ENCODE data around the gene NECAB2. TPM values are rescaled to one million over a fixed set of nuclear protein-coding genes. Genes with fewer than 3 reads are reported as not detected.

The NECAB2 gene
- total RNA-seq, 2 experiments from 2014 or later = not detected

DNA sequence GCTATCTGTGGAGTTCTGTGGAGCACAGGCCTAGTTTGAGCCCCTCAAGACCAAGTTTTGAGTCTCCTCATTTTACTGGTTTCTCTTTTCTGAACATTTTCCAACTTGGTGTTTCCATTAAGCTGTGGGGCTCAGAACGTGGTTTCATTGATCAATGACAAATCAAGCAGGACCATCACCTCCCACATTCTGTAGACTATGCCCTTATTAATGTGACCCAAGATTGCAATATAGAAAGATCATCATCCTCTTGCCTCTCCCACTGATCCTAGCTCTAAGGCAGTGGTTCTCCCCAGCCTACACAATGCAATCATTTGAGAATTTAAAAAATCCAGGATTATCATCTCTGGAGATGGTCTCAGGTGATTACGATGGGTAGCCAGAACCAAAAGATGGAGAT is 30.8 kb upstream of the NECAB2 start:
- Histone ChIP-seq H3K36me3 (ENCODE audit: insufficient read depth, low read length) (no peaks in the 10 kb centered on the region), H3K27ac (ENCODE audit: low read depth in 1 of 2, low read length in 2 of 2) (no peak overlapping the region), H3K4me1 (ENCODE audit: insufficient read depth, low read length) (no peaks in the 10 kb centered on the region), H3K9me3 (ENCODE audit: control insufficient read depth in 1 of 2, insufficient read depth in 1 of 2, low read length in 2 of 2) (no peaks in the 10 kb centered on the region), H3K4me3 (ENCODE audit: low read length) (no peak overlapping the region), H3K27me3 (ENCODE audit: control insufficient read depth in 1 of 2, insufficient read depth in 2 of 2, low read length in 2 of 2) (no peaks in the 10 kb centered on the region)
- ChIA-PET POLR2A (no interaction called here), CTCF (no interaction called here)
- H3K4me3 Mint-ChIP-seq = no peak overlapping the region
- H3K36me3 Mint-ChIP-seq (ENCODE audit: low read depth) = peaks cover 3% of the 10 kb centered on the region
- H3K27ac Mint-ChIP-seq = no peak overlapping the region
- TF ChIP-seq, protein P1, sequence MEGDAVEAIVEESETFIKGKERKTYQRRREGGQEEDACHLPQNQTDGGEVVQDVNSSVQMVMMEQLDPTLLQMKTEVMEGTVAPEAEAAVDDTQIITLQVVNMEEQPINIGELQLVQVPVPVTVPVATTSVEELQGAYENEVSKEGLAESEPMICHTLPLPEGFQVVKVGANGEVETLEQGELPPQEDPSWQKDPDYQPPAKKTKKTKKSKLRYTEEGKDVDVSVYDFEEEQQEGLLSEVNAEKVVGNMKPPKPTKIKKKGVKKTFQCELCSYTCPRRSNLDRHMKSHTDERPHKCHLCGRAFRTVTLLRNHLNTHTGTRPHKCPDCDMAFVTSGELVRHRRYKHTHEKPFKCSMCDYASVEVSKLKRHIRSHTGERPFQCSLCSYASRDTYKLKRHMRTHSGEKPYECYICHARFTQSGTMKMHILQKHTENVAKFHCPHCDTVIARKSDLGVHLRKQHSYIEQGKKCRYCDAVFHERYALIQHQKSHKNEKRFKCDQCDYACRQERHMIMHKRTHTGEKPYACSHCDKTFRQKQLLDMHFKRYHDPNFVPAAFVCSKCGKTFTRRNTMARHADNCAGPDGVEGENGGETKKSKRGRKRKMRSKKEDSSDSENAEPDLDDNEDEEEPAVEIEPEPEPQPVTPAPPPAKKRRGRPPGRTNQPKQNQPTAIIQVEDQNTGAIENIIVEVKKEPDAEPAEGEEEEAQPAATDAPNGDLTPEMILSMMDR (IDR thresholded peaks at IDR 0.05) = no peak
- peaks cover 4% of the 10 kb centered on the region for H3K4me1 Mint-ChIP-seq (ENCODE audit: low read depth)
- DNase-seq (no peak), ATAC-seq (ENCODE audit: poor library complexity) (no peak)
- H3K27me3 Mint-ChIP-seq = no peaks in the 10 kb centered on the region
- intact Hi-C loops (cut with DNase I, micrococcal nuclease) = no loop called here
- no peaks in the 10 kb centered on the region for H3K9me3 Mint-ChIP-seq

DNA sequence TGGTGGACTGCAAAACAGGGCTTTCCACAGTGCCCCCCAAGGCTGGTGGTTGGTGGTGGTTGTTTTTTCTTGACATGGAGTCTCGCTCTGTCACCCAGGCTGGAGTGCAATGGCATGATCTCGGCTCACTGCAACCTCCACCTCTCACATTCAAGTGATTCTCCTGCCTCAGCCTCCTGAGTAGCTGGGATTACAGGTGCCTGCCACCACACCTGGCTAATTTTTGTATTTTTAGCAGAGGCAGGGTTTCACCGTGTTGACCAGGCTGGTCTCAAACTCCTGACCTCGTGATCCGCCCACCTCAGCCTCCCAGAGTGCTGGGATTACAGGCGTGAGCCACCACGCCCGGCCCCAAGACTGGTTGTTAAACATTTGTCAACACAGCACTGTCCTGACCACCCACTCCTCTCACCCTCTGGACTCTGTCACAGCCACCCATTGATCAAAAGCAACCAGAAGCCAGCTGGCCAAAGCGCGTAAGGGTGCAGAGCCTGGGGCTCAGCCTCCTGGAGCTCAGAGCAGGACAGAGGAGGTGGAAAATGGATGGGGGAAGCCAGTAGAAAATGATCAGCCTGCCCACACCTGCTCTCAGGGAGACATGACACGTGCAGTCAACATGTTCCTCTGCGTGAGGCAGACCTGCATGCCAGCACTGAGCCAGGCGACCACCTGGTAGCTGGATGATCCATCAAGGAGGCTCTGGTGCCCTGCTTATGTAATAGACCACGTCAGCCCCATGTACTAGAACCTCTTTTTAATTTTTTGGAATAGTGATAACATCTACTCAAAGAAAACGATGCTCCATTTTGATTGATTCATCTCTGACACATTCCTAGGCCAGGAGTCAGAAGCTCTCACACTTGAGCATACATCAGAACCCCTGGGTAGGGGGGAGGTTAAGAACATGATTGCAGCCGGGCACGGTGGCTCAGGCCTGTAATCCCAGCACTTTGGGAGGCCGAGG is 29.8 kb upstream of the NECAB2 start:
- H3K4me3 Mint-ChIP-seq = no peak overlapping the region
- ChIA-PET POLR2A (no interaction called here), CTCF (no interaction called here)
- no peak for DNase-seq
- H3K36me3 Mint-ChIP-seq (ENCODE audit: low read depth) = peaks cover 3% of the 10 kb centered on the region
- H3K4me3 ChIP-seq (ENCODE audit: low read length) = no peak overlapping the region
- H3K4me1 Mint-ChIP-seq (ENCODE audit: low read depth) = peaks cover 4% of the 10 kb centered on the region
- TF ChIP-seq, protein P1 (IDR thresholded peaks at IDR 0.05) = no peak
- H3K9me3 ChIP-seq (ENCODE audit: control insufficient read depth in 1 of 2, insufficient read depth in 1 of 2, low read length in 2 of 2) = no peaks in the 10 kb centered on the region
- ATAC-seq (ENCODE audit: poor library complexity) = no peak
- H3K27ac ChIP-seq (ENCODE audit: low read depth in 1 of 2, low read length in 2 of 2) = no peak overlapping the region
- H3K27me3 Mint-ChIP-seq = no peaks in the 10 kb centered on the region
- no peaks in the 10 kb centered on the region for H3K27me3 ChIP-seq (ENCODE audit: control insufficient read depth in 1 of 2, insufficient read depth in 2 of 2, low read length in 2 of 2)
- no peak overlapping the region for H3K27ac Mint-ChIP-seq
- intact Hi-C loops (cut with DNase I, micrococcal nuclease) = no loop called here
- no peaks in the 10 kb centered on the region for H3K9me3 Mint-ChIP-seq
- H3K36me3 ChIP-seq (ENCODE audit: insufficient read depth, low read length) = no peaks in the 10 kb centered on the region
- no peaks in the 10 kb centered on the region for H3K4me1 ChIP-seq (ENCODE audit: insufficient read depth, low read length)

DNA sequence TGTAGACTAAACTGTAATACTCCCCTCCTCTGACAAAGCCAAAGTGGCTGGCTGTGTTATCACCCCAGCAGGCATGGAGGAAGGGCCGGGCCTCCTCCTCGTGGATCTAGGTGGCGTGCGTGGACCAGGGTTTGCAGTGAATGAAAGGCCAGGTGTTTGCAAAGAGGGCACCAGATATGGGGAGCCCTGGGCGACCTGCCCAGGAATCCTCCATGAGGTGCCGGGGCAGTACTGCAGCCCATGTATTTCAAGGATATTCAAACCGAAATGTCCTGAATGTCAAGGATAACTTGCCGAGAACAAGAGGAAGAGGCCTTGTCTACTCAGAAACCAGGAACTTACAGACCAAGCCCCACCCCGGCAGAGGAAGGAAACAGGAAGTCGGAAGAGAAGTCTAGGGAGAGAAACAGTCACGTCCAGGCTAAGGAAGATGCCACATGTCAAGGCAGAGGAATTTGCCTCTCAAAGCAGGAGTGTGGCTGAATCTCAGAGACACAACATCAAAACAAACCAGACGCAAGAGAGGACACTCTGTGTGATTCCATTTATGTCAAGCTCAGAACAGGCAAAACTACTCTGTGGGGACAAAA is 28.7 kb upstream of the NECAB2 start:
- Histone ChIP-seq H3K36me3 (ENCODE audit: insufficient read depth, low read length) (no peaks in the 10 kb centered on the region), H3K4me3 (ENCODE audit: low read length) (no peak overlapping the region), H3K9me3 (ENCODE audit: control insufficient read depth in 1 of 2, insufficient read depth in 1 of 2, low read length in 2 of 2) (no peaks in the 10 kb centered on the region), H3K27ac (ENCODE audit: low read depth in 1 of 2, low read length in 2 of 2) (no peak overlapping the region), H3K4me1 (ENCODE audit: insufficient read depth, low read length) (no peaks in the 10 kb centered on the region), H3K27me3 (ENCODE audit: control insufficient read depth in 1 of 2, insufficient read depth in 2 of 2, low read length in 2 of 2) (no peaks in the 10 kb centered on the region)
- Mint-ChIP-seq H3K27me3 (no peaks in the 10 kb centered on the region), H3K36me3 (ENCODE audit: low read depth) (peaks cover 3% of the 10 kb centered on the region), H3K4me1 (ENCODE audit: low read depth) (peaks cover 4% of the 10 kb centered on the region), H3K4me3 (no peak overlapping the region), H3K27ac (no peak overlapping the region), H3K9me3 (no peaks in the 10 kb centered on the region)
- TF ChIP-seq, protein P1 (IDR thresholded peaks at IDR 0.05) = no peak
- DNase-seq = peak in 1 of 14 experiments; percentile 22
- POLR2A ChIA-PET = no interaction called here
- CTCF ChIA-PET = no interaction called here
- intact Hi-C loops (cut with DNase I, micrococcal nuclease) = no loop called here
- no peak for ATAC-seq (ENCODE audit: poor library complexity)
